Fibroblast of villous mesenchyme (primary cell): ENCODE results near the gene PIGA. TPM values are rescaled to one million over a fixed set of nuclear protein-coding genes. Genes with fewer than 3 reads are reported as not detected.

Experiments used
- DNase-seq: peaks from one replicate; pipeline ENCODE4 v3.0.0-alpha.2; 2010; ENCODE audit warnings: low read depth
- H3K4me3 ChIP-seq: 2 replicates; pipeline ENCODE4 v1.5.1; 2011; ENCODE audit warnings: low read depth, mild to moderate bottlenecking, low read length
- total RNA-seq: library from RNA; depleted of rRNA; stranded (reverse); fragments of >200 nt; gene quantifications from 2 replicates; pipeline ENCODE4 v1.2.3, GENCODE V29; 2012
- TF ChIP-seq, protein P1 (sequence below): IDR thresholded peaks from 2 replicates; pipeline ENCODE4 v1.5.1; 2012; ENCODE audit warnings: low read depth, mild to moderate bottlenecking, low read length; ENCODE audit not compliant: insufficient read depth

Gene PIGA
- total RNA-seq, 1 donor: 9.9 TPM

GRCh38 chrX:15359701-15360100 is 24.4 kb upstream of the PIGA start:
- DNase-seq: peak; percentile 10
- H3K4me3 ChIP-seq: no peak overlapping the region
- TF ChIP-seq, protein P1, sequence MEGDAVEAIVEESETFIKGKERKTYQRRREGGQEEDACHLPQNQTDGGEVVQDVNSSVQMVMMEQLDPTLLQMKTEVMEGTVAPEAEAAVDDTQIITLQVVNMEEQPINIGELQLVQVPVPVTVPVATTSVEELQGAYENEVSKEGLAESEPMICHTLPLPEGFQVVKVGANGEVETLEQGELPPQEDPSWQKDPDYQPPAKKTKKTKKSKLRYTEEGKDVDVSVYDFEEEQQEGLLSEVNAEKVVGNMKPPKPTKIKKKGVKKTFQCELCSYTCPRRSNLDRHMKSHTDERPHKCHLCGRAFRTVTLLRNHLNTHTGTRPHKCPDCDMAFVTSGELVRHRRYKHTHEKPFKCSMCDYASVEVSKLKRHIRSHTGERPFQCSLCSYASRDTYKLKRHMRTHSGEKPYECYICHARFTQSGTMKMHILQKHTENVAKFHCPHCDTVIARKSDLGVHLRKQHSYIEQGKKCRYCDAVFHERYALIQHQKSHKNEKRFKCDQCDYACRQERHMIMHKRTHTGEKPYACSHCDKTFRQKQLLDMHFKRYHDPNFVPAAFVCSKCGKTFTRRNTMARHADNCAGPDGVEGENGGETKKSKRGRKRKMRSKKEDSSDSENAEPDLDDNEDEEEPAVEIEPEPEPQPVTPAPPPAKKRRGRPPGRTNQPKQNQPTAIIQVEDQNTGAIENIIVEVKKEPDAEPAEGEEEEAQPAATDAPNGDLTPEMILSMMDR: no peak

GRCh38 chrX:15358533-15358932 is 23.2 kb upstream of the PIGA start:
- H3K4me3 ChIP-seq: no peak overlapping the region
- DNase-seq: no peak
- TF ChIP-seq, protein P1: no peak

- no peak overlapping the region for H3K4me3 ChIP-seq
- TF ChIP-seq, protein P1: no peak
- DNase-seq: peak; percentile 77
Measured at GRCh38 chrX:15356444-15356843, 21.1 kb upstream of the PIGA start.

DNA sequence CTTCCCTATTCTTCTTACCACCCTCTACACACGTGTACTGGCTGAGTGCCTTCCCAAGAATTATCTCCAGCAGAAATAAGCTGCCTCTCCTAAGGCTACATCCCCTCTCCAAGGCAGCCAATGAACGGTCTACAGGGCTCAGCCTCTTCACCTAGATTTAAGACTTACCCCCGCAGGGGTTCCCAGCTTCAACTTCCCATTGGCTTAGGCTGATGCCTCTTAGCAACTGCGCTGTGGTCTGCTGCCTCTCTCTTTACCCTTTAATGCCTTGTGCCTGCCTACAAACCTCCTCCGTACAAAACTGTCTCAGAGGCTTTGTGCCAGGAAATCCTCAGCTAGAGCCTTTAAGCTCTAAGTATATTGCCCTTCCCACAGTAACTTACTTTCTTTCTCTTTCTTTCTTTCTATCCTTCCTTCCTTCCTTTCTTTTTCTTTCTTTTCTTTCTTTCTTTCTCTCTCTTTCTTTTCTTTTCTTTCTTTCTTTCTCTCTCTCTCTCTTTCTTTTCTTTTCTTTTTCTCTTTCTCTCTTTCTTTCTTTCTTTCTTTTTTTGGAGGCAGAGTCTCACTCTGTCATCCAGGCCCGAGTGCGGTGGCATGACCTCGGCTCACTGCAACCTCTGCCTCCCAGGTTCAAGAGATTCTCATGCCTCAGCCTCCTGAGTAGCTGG is 15.1 kb upstream of the PIGA start:
- no peak overlapping the region for H3K4me3 ChIP-seq
- TF ChIP-seq, protein P1: no peak

GRCh38 chrX:15349046-15349445 is 13.7 kb upstream of the PIGA start:
- no peak overlapping the region for H3K4me3 ChIP-seq
- TF ChIP-seq, protein P1: peak; percentile 51
- DNase-seq: peak; percentile 70

More for the DNA sequence above, 15.1 kb upstream of the PIGA start:
- DNase-seq: peak; percentile 4

DNA sequence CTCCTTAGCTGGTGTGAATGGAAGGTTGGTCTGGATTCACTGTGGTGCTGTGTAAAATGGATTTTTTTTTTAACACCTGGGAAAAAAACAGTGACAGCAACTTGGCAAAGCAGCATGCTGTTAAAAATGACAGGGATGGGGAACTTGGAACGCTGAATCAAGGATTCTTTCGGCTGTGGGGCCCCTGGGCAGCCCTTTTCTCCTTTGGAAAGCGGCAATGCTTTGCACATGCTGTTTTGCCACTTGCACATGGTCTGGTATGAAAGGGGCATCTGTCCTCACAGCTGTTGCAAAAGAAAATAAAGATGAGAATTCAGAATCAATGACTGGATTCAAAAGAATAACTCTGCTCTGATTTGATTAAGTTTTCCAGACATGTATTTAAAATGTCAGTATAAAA is 10.7 kb upstream of the PIGA start:
- no peak for DNase-seq
- TF ChIP-seq, protein P1: no peak
- H3K4me3 ChIP-seq: no peak overlapping the region

DNA sequence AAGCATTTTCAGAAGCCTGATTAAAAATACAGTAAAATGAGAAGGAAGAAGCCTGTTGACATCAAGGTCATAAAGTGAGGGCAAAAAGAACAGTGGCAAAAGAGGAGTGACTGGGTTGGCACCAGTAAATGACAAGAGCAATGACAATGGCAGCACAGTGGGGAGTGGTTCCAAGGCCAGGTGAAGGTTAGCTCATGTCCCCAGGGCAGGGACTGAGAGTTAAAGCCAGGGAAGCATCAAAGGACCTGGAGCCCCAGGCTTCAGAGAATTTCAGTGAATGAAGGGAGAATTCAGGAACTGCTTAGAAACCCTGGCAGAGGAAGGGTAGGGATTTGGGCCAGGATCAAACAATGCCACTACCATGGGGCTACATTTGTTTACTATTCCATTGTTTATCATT is 8.8 kb upstream of the PIGA start:
- H3K4me3 ChIP-seq: no peak overlapping the region
- TF ChIP-seq, protein P1: no peak

More for the DNA sequence above, 8.8 kb upstream of the PIGA start:
- no peak for DNase-seq
